A549 (cell line): Measurements from ENCODE around the gene FNDC3A.

Experiments
- CHD4 ChIP-seq: fragments of 200-600 bp; sonication (generic); IDR thresholded peaks from 2 replicates; pipeline ENCODE4 v1.6.1; 2016; ENCODE audit warnings: antibody characterized with exemption, mild to moderate bottlenecking, borderline replicate concordance
- EP300 ChIP-seq, 2 experiments: fragments of >200 bp; sonication (Bioruptor Twin); formaldehyde crosslinking; IDR thresholded peaks; 2 replicates in 1 of 2; 3 replicates in 1 of 2; pipeline ENCODE4 v1.6.1; 2016 to 2017
- HDAC2 ChIP-seq: fragments of 200-600 bp; sonication (generic); IDR thresholded peaks from 2 replicates; pipeline ENCODE4 v1.6.1; 2016
- HOXA7 ChIP-seq: fragments of 250-450 bp; sonication (Bioruptor Pico); IDR thresholded peaks from 2 replicates; pipeline ENCODE4 v1.5.0; 2020; ENCODE audit warnings: mild to moderate bottlenecking, moderate library complexity
- PHF8 ChIP-seq: fragments of 200-600 bp; sonication (generic); IDR thresholded peaks from 2 replicates; pipeline ENCODE4 v1.6.1; 2016; ENCODE audit warnings: low read depth, mild to moderate bottlenecking, antibody characterized with exemption, moderate library complexity, borderline replicate concordance
- RCOR1 ChIP-seq: fragments of 150-350 bp; IDR thresholded peaks from 2 replicates; pipeline ENCODE4 v1.6.1; 2014; ENCODE audit warnings: antibody characterized with exemption, low read length, low read depth
- TF ChIP-seq, protein P1 (sequence below): fragments of >200 bp; sonication (Bioruptor Twin); formaldehyde crosslinking; IDR thresholded peaks from 3 replicates; pipeline ENCODE4 v1.5.1; 2016
- TF ChIP-seq, protein P2 (sequence below): fragments of 200-600 bp; sonication (generic); IDR thresholded peaks from 2 replicates; pipeline ENCODE4 v1.6.1; 2016; ENCODE audit warnings: antibody characterized with exemption, mild to moderate bottlenecking, moderate library complexity

DNA sequence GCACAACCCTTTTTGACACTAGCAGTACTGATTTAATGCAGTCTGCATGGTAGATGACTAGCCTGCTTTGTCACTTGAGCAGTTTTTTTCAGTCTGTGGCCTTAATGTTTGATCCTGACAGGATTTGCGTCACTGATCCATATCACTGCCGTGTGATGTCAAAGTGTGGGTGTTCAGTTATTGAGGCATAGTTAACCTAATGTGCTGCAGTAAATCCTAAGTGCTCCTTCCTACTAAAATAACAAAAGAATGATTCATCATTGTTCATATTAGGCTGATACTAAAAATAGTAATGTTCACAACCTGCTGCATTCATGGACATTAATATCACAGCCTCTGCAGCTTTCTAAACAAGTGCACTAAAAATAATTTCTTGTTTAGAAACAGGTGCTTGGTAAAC, 122.5 kb downstream of the FNDC3A start:
- no peak for TF ChIP-seq HOXA7
- TF ChIP-seq, protein P1, sequence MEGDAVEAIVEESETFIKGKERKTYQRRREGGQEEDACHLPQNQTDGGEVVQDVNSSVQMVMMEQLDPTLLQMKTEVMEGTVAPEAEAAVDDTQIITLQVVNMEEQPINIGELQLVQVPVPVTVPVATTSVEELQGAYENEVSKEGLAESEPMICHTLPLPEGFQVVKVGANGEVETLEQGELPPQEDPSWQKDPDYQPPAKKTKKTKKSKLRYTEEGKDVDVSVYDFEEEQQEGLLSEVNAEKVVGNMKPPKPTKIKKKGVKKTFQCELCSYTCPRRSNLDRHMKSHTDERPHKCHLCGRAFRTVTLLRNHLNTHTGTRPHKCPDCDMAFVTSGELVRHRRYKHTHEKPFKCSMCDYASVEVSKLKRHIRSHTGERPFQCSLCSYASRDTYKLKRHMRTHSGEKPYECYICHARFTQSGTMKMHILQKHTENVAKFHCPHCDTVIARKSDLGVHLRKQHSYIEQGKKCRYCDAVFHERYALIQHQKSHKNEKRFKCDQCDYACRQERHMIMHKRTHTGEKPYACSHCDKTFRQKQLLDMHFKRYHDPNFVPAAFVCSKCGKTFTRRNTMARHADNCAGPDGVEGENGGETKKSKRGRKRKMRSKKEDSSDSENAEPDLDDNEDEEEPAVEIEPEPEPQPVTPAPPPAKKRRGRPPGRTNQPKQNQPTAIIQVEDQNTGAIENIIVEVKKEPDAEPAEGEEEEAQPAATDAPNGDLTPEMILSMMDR: no peak
- TF ChIP-seq PHF8: no peak
- TF ChIP-seq EP300 (IDR thresholded peaks at IDR 0.05): no peak
- TF ChIP-seq RCOR1: no peak
- TF ChIP-seq CHD4: no peak
- no peak for TF ChIP-seq HDAC2
- TF ChIP-seq, protein P2, sequence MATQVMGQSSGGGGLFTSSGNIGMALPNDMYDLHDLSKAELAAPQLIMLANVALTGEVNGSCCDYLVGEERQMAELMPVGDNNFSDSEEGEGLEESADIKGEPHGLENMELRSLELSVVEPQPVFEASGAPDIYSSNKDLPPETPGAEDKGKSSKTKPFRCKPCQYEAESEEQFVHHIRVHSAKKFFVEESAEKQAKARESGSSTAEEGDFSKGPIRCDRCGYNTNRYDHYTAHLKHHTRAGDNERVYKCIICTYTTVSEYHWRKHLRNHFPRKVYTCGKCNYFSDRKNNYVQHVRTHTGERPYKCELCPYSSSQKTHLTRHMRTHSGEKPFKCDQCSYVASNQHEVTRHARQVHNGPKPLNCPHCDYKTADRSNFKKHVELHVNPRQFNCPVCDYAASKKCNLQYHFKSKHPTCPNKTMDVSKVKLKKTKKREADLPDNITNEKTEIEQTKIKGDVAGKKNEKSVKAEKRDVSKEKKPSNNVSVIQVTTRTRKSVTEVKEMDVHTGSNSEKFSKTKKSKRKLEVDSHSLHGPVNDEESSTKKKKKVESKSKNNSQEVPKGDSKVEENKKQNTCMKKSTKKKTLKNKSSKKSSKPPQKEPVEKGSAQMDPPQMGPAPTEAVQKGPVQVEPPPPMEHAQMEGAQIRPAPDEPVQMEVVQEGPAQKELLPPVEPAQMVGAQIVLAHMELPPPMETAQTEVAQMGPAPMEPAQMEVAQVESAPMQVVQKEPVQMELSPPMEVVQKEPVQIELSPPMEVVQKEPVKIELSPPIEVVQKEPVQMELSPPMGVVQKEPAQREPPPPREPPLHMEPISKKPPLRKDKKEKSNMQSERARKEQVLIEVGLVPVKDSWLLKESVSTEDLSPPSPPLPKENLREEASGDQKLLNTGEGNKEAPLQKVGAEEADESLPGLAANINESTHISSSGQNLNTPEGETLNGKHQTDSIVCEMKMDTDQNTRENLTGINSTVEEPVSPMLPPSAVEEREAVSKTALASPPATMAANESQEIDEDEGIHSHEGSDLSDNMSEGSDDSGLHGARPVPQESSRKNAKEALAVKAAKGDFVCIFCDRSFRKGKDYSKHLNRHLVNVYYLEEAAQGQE: no peak
